Breast epithelium (tissue), 3 donors: ENCODE measurements around the gene RABGAP1L.

ENCODE experiments used
- POLR2A ChIP-seq: fragments of 450-650 bp; IDR thresholded peaks from one replicate; pipeline ENCODE4 v1.6.1; 2016; ENCODE audit warnings: antibody characterized with exemption, mild to moderate bottlenecking, moderate library complexity
- TF ChIP-seq, protein P1 (sequence below), 3 donors: fragments of 450-650 bp; IDR thresholded peaks; one replicate each; pipeline ENCODE4 v1.5.1; 2016 to 2017; ENCODE audit warnings: antibody characterized with exemption in 3 of 3, mild to moderate bottlenecking in 3 of 3, moderate library complexity in 3 of 3

DNA sequence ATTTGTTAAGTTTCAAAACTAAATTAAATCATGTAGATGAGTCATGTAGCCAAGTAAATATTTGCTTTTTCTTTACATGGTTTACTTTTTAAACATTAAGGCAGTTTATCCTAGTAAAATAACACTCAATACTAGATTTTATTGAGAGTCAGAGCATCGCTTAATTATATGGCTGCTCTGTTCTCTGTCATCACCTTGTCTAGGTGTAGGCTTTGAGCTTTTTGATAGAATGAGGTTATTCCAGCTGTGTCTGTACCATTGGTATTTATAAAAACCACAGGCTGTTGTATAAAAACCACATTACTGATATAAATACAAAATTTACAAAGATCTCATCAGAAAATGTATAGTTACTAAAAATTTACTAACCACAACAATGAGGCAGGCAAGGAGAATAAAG lies 245.9 kb downstream of the RABGAP1L start:
- TF ChIP-seq, protein P1, sequence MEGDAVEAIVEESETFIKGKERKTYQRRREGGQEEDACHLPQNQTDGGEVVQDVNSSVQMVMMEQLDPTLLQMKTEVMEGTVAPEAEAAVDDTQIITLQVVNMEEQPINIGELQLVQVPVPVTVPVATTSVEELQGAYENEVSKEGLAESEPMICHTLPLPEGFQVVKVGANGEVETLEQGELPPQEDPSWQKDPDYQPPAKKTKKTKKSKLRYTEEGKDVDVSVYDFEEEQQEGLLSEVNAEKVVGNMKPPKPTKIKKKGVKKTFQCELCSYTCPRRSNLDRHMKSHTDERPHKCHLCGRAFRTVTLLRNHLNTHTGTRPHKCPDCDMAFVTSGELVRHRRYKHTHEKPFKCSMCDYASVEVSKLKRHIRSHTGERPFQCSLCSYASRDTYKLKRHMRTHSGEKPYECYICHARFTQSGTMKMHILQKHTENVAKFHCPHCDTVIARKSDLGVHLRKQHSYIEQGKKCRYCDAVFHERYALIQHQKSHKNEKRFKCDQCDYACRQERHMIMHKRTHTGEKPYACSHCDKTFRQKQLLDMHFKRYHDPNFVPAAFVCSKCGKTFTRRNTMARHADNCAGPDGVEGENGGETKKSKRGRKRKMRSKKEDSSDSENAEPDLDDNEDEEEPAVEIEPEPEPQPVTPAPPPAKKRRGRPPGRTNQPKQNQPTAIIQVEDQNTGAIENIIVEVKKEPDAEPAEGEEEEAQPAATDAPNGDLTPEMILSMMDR (IDR thresholded peaks at IDR 0.05) = no peak
- no peak for TF ChIP-seq POLR2A
